ENCODE data around the gene ZBTB11. TPM values are rescaled to one million over a fixed set of nuclear protein-coding genes. Genes with fewer than 3 reads are reported as not detected.

ZBTB11 gene
- total and polyA plus RNA-seq, 2 experiments from 2014 or later, result 7.7 to 22.4 TPM

GRCh38 chr3:101718455-101718854 lies 41.5 kb upstream of the ZBTB11 start:
- Mint-ChIP-seq H3K36me3 (ENCODE audit: low read depth) (no peaks in the 10 kb centered on the region), H3K4me1 (no peaks in the 10 kb centered on the region; the same call in 2 of the 3 replicates), H3K9me3 (no peaks in the 10 kb centered on the region), H3K27ac (no peak overlapping the region), H3K4me3 (no peak overlapping the region), H3K27me3 (ENCODE audit: insufficient read depth, low read depth, poor library complexity) (no peaks in the 10 kb centered on the region)
- Histone ChIP-seq H3K27ac (ENCODE audit: low read depth) (no peak overlapping the region), H3K27me3 (ENCODE audit: insufficient read depth) (no peaks in the 10 kb centered on the region), H3K79me2 (replicated peaks; ENCODE audit: insufficient read depth) (no peaks in the 10 kb centered on the region), H2AFZ (no peak overlapping the region), H3K9me2 (ENCODE audit: insufficient read depth) (no peaks in the 10 kb centered on the region), H4K20me1 (replicated peaks; ENCODE audit: insufficient read depth) (no peaks in the 10 kb centered on the region), H3K4me1 (ENCODE audit: insufficient read depth) (no peaks in the 10 kb centered on the region), H3K36me3 (ENCODE audit: insufficient read depth) (no peaks in the 10 kb centered on the region), H3K4me3 (no peak overlapping the region), H3K4me2 (no peak overlapping the region), H3F3A (replicated peaks; ENCODE audit: low read depth) (peaks cover 6% of the 10 kb centered on the region; the same call in 1 of the 2 replicates)
- TF ChIP-seq EZH2 (IDR thresholded peaks at IDR 0.05; ENCODE audit: low read depth, unreplicated experiment) (no peak), STAT1 (IDR thresholded peaks at IDR 0.05; ENCODE audit: unreplicated experiment) (no peak), NANOG (IDR thresholded peaks at IDR 0.05; ENCODE audit: borderline replicate concordance) (no peak), EZH2phosphoT487 (IDR thresholded peaks at IDR 0.05; ENCODE audit: unreplicated experiment) (no peak), ZNF114 (CRISPR knock-in tag; IDR thresholded peaks at IDR 0.05) (no peak), POLR2AphosphoS5 (IDR thresholded peaks at IDR 0.05; ENCODE audit: low read depth) (no peak), ZNF462 (CRISPR knock-in tag; IDR thresholded peaks at IDR 0.05) (no peak), ETS1 (IDR thresholded peaks at IDR 0.05) (no peak), JUNB (IDR thresholded peaks at IDR 0.05; ENCODE audit: unreplicated experiment) (no peak), CREB1 (CRISPR knock-in tag; IDR thresholded peaks at IDR 0.05; ENCODE audit: low read depth) (no peak), ZNF331 (CRISPR knock-in tag; IDR thresholded peaks at IDR 0.05; ENCODE audit: low read depth) (no peak)
- TF ChIP-seq, protein P1, sequence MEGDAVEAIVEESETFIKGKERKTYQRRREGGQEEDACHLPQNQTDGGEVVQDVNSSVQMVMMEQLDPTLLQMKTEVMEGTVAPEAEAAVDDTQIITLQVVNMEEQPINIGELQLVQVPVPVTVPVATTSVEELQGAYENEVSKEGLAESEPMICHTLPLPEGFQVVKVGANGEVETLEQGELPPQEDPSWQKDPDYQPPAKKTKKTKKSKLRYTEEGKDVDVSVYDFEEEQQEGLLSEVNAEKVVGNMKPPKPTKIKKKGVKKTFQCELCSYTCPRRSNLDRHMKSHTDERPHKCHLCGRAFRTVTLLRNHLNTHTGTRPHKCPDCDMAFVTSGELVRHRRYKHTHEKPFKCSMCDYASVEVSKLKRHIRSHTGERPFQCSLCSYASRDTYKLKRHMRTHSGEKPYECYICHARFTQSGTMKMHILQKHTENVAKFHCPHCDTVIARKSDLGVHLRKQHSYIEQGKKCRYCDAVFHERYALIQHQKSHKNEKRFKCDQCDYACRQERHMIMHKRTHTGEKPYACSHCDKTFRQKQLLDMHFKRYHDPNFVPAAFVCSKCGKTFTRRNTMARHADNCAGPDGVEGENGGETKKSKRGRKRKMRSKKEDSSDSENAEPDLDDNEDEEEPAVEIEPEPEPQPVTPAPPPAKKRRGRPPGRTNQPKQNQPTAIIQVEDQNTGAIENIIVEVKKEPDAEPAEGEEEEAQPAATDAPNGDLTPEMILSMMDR (conservative IDR thresholded peaks at IDR 0.05; ENCODE audit: low read depth in 2 of 2), result no peak
- TF ChIP-seq, protein P2, sequence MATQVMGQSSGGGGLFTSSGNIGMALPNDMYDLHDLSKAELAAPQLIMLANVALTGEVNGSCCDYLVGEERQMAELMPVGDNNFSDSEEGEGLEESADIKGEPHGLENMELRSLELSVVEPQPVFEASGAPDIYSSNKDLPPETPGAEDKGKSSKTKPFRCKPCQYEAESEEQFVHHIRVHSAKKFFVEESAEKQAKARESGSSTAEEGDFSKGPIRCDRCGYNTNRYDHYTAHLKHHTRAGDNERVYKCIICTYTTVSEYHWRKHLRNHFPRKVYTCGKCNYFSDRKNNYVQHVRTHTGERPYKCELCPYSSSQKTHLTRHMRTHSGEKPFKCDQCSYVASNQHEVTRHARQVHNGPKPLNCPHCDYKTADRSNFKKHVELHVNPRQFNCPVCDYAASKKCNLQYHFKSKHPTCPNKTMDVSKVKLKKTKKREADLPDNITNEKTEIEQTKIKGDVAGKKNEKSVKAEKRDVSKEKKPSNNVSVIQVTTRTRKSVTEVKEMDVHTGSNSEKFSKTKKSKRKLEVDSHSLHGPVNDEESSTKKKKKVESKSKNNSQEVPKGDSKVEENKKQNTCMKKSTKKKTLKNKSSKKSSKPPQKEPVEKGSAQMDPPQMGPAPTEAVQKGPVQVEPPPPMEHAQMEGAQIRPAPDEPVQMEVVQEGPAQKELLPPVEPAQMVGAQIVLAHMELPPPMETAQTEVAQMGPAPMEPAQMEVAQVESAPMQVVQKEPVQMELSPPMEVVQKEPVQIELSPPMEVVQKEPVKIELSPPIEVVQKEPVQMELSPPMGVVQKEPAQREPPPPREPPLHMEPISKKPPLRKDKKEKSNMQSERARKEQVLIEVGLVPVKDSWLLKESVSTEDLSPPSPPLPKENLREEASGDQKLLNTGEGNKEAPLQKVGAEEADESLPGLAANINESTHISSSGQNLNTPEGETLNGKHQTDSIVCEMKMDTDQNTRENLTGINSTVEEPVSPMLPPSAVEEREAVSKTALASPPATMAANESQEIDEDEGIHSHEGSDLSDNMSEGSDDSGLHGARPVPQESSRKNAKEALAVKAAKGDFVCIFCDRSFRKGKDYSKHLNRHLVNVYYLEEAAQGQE (IDR thresholded peaks at IDR 0.05; ENCODE audit: unreplicated experiment), result no peak
- DNase-seq (ENCODE audit: low spot score) (no peak), ATAC-seq (no peak)

Measured in GM23338 (cell line).